Measurements from ENCODE around the gene LMX1A. TPM values are rescaled to one million over a fixed set of nuclear protein-coding genes. Genes with fewer than 3 reads are reported as not detected.
A peak's percentile ranks its signal among the peaks of the same experiment; 100 is the strongest.

LMX1A gene
- total RNA-seq: 0.32 TPM
- long read RNA-seq: 0 reads

DNA sequence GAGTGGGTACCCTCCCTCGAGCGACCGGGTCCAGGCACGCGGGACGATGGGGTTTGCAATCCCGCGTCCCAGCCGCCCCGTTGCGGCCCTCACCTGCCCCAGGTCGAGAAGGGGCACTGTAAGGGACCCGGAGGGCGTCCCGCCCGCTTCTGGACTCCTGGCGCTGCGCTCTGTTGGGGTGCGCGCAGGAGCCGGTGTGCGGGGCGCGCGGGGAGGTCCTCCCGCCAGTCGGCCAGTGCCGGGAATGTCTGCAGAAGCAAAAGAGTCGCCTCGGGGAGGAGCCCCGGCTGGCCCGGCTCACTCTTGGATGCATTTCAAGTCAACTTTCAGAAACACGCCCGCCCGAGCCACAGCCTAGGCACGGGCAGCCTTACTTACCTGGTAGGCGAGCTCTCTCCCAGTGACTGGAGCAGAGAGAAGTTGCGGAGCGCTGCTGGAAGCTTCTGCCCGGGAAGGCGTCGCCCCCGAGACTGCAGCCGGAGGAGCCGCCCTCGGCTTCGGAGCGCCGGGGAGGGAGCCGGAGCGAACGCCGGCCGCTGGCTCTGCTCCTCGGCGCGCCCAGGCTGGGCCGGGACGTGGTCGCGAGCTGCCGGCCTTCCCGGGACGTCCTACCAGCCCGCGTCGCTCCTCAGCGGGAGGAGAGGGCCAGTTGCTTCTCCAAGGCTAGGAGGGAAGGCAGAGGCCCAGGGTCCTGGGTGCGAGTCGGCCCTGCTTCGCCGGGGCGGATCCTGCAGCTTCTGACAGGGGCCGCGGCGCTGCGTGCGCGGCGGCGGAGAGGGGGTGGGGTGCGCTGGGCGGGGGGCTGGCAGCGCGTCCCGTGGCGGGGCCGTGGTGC is at the start of gene LMX1A:
Gene LMX1A, minus strand, starts transcription at position 739 of the 835 bp plus-strand sequence. CDS start 1,156 bp downstream, outside the sequence.
- DNase-seq (ENCODE audit: low spot score): no peak

DNA sequence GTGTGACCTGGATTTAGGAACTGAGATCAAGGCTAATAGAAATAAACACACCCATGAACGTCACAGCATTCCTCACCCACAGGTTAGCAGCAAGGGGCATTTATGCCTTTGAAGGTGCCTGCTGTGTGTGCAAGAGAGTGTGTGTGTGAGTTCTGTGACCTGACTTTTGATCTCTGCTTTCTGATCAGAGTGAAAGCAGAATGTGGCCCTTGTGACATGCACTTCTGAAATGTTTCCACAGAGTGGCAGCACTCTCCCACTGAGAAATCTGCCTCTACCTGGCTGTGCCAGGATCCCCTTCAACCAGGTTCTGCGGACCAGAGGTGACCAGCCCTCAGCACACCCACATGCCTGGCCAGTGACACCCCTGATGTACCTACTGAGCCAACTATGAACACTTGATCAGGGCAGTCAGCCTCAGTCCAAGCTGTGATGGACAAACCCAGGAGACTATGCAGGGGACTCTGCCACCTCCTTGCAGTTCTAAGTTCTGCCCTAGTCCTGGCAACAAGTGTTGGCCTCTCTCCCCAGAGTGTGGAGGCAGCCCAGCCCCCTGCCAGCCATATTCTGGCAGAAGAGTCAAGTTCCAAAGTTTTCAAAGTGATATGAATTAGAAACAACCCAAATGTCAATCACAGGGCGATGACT is 47.4 kb upstream of the LMX1A start:
- DNase-seq (ENCODE audit: low spot score): no peak

DNA sequence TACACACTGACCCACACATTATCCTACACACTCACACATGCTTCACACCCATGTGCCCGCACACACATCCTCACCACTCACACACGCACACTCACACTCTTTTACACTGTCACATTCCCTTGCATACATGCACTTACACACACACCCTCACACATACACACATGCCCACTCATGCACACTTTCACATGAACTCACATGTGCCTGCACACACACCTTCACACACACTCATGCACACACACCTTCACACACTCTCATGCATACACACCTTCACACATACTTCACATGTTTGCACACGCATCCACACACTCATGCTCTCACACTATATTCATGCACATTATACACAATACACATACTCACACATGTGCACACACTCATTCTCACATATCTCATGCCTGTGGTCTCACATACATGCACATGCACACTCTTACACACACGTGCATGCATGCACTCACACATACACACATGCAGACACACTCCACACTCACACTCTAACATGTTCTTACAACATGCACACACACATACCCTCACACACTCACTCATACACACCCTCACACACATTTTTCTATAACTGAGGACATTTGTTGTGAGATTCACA is 46.1 kb upstream of the LMX1A start:
- no peak for DNase-seq (ENCODE audit: low spot score)

DNA sequence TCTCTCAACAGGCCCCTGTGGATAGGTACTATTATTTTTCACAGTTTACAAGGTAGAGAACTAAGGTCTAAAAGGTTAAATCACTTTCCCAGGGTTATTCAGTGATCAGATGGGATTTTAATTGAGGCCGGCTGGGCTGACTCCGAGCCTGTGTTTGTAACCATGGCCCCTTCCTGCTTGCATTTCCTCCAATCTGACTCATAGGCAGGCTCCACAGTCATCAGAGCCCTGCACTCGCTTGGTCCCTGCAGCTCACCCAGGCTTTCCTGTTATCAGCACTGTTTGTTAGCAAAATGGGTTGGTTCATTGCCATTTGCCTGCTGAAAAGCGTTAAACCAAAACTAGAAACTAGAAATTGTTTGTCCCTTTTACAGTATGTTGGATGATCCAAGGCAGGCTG is 41.4 kb upstream of the LMX1A start:
- DNase-seq (ENCODE audit: low spot score): no peak

DNA sequence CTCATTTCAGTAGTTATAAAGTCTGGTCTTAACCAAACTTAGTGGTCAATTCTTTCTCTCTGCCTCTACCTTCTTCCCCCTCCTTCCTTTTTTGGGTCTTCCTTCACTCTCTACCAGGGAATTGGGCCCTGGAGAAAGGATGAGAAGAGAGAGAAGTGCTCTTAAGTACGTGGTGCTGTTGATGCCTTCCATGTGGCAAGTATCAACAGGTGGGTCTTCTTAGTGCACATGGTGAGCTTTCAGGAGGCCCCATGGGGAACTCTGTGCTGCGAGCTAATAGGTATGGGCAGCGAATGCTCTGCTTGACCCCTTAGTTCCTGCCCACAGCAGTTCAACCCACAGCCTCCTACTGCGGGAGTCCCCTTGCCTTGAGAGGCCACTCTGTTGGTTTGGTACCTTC is 39.4 kb upstream of the LMX1A start:
- no peak for DNase-seq (ENCODE audit: low spot score)

DNA sequence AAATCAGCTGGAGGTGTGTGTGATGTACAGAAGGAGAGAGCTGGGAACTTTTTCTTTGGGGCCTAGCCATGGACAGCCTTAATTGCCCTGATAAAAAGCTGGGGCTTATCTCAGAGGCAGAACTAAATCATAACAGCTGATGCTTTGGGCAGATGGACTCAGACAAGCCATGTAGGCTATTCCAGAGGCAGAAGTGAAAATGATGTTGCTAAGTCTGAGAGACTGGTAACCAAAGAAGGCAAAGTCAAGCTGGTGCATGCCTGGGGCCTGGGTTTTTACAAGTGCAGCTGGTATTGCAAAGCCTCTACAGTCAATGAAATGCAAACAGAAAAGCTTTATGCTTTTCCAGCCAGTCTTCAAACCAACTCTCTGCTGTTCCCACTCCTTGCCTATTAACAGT is 39.0 kb upstream of the LMX1A start:
- no peak for DNase-seq (ENCODE audit: low spot score)

DNA sequence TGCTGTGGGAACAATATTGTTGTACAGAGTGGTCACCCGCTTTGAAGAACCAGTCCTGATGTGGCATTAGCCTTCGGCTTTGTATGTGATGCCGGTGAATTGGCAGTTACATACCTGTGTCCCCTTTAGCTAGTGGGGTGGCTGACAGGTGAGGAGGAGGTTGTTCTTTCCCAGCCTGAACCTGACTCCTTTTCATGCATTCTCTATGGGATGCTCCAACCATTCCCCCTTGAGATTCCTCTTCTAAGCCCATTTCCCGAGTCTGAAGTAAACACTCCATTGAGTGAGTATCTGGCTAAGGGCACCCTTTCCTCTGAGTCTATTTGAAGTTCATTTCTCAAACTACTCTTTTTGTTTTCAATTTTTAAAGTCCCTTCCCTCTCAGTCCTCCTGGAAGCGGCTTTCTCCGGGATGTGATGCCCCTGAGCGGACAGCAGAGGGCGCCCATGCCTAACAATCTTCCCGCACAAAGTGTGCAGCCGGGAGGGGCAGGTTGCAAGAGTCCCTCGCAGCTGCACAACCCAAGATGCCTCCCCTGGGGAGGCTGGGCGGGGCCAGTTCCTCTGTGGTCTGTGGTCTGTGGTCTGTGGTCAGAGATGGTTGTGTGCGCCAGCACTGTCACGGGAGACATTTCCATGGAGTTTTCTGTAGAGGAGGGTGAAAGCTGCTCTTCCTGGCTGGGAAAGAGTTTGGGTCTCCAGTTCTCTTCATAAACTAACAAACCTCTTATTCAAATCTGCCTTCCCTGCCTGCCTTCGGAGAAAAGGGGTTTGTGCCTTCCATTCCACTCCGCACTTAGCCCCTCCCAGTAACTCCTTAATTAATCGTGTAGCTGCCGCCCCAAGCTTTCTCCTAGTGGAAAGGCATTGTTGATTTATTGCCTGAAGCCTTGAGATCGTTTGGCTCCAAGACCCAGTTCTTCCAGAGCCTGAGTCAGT is 36.4 kb upstream of the LMX1A start:
- peak; percentile 91 for DNase-seq (ENCODE audit: low spot score)

DNA sequence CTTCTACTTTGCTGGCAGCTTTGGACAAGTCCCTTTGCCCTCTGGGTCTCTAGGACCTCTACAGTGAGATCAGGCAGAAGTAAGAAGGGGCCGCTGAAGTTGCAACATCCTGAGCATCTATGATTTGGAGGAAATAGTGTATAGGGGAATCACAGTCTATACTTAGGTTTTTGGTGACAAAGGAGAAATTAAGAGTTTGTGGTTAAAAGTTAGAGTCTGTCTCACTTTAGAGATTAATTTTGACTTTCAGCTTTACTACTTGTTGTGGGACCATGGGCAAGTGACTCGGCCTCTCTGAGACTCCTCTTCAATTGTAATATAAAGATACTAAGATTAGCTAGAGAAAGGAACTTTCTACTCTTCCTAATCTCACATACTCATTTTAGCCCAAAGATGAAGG is 33.1 kb upstream of the LMX1A start:
- no peak for DNase-seq (ENCODE audit: low spot score)

DNA sequence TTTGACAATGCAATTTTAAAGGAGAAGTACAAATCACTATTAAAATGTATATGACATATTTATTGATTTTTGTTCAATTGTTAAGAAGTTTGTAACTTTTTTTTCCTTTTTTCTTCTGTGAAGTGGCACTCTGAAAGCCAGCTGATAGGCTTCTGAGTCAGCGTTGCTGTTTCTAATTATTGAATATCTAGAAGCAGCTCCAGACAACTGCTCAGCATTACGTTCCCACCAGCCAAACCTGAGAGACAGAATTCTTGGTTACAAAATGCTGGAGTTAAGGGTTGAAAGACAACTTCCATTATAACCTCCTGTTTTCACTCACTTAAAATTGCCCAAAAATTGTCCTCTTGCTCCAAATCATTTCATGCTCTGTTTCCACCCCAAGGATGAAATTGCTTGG is 31.4 kb upstream of the LMX1A start:
- no peak for DNase-seq (ENCODE audit: low spot score)

DNA sequence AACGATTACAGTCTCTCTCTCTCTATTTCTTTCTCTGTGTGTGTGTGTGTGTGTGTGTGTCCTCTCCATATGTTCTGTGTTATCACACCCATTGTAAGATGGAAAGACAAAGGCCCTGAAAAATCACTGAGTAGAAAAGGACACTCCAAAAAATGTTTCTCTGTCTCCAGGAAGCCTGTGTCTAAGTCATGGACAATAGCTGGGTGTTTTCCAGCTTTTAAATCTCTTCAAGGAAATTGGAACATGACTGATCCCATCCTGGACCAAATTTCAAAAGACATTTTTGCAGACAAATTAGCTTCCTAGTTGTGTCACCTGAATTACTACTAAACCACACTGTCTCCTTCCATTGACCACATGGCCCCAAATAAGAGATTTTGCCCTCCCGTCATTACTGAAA is 31.0 kb upstream of the LMX1A start:
- DNase-seq (ENCODE audit: low spot score): no peak

DNA sequence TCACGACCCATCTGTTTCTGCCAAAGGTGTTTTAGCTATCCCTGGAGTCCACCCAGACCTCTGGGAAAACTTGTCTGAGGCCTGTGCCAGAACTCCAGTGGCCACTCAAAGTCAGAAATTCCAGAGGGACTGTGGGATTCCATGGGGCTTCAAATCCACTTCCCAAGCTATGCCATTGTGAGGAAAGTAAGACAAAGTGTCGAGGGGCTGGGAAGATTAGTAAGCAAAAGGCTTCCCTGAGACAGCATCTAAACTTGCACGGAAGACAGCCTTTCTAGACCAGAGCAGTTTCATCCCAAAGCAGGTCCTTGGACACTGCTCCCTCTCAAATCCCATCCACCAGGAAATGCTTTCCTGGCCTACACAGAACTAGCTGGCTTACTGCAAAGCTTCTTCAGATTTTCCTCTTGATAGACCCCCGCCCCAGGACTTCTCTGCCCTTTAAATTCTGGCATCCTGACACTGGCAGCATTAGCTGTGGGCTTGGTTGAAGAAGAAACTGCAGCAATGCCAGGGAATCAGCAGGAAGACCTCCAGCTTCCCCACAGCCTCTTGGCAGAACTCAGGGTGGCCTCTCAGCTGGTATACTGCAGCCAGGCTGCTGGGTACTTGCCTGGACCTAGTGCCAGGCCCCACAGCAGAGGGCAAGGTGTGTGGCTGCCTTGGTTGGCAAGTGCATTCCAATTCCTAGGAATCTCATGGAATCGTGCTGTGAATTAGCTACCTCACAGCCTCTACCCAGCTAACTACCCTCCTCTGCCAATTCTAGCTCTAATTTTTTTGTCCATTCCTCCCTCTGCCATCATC is 27.3 kb upstream of the LMX1A start:
- DNase-seq (ENCODE audit: low spot score): no peak

DNA sequence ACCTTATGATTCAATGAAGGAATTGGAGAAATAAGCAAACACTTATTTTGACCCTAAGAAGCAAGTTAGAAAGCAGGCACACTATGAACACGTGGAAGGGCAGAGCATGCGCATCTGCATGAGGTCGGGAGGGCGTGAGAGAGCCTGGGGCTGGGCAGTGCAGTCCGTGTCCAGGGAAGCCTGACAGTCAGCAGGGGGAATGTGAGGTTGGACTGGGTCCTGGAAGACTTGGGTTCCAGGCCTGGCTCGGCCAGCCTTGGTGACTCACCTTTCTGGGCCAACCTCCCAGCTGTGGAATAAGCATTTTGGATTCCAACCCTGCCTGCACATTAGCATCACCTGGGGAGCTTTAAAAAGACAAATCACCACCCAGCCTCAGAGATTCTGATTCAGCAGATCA is 26.6 kb upstream of the LMX1A start:
- DNase-seq (ENCODE audit: low spot score): no peak

DNA sequence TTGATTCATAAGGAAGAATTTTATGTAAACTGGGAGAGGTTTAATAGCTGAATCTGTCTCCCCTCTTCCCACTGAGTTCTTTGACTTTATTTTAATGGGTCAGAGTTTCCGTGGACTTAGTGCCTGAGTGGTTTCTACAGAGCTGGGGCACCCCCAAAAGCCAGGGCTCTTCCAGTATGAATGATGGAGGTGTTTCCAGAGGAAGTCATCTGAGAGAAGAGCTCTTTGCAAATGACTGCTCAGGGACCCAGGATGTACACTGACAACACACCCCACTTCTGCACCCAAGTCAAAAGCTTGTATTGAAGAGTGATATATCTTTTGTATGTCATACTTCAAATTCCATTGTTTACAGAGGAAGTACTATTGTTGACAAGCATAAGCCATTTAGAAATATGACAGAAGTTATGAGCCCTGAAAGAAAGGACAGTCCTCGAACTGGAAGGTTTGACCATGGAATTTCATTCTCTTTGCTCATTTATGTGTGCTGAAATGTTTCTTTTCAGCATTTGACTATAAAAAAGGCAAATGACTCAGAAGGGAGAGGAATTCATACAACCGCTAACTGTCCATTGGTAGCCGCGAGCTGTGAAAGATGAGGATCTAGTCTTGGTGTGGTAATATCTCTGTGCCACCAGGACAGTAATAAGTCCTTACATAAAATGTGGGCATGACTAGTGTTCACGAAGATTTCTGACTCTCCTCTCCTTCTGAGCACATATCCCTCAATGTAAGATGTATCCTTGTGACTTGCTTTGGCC is 25.4 kb upstream of the LMX1A start:
- DNase-seq (ENCODE audit: low spot score): no peak

DNA sequence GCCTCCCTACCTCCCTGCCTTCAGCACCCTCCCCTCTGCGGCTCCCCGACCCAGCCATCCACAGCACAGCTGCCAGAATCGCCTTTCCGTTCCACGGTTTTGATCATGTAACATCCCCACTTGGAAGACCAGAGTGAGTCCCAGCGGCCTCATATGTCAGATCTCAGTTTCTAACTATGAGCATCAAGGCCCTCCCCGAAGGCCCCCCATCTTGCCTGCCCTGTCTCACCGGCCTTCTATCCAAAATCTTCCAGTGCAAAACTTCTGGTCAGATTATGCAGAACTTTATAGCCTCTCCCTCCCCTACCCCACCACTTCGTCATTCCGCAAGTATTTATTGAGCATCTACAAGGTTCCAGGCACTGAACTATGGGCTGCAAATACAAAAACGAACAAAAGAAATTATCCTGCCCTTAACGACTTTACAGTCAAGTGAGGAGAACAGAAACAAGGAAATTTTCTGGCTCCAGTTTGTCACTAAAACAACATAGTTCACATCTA is 20.3 kb upstream of the LMX1A start:
- no peak for DNase-seq (ENCODE audit: low spot score)

DNA sequence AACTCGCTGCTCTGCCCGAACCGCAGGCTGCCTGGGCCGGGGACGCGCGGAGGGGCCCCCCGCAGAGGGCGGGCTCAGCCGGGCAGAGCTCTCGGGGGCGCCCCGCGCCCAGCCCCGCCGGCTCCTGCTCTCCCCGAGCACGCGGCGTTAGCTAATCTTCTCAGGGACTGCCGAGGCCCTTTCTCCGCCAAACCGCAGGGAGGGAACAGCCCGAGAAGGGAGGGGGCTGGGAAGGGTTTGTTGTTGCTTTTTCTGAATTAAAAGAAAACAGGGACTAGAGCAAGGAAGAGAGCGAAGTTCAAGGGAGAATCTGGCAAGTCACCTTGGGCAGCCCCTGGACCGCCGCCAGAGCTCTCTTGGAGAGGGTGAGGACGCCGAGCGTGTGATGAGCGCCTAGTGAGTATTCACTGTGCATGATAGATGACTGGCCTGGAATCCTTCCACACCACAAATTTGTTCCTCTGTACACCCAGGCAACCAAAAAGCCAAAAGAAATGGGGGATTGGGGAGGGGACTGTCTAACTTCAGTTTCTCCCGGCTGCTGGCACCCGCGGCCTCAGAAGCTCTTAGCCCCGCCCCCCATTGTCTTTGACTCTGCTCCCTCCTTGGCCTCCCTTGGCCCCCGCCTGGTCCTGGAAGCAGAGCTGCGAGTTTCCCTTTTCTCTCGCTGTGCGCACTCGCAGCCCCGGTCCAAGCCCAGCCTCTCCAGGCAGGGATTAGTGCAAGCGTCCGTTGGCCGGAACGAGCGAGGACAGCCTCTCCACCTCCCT is 19.7 kb upstream of the LMX1A start:
- no peak for DNase-seq (ENCODE audit: low spot score)

DNA sequence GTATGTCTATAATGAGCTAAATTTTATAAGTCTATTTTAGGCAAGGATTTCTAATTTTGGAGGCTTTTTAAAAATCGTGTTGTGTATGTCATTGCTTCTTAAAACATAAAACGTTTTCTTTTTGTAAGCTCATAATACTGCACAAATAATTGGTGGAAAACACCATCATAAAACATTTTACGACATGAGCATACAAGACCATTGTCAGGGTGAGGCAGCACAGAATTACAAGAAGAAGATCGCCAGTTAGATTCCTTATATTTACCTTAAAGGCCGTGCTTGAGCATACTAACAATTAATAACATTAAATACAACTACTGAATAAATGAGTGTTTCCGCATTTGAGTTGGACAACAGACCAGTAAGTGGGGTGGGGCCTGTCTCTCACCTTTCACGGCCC is 19.1 kb upstream of the LMX1A start:
- DNase-seq (ENCODE audit: low spot score): no peak

DNA sequence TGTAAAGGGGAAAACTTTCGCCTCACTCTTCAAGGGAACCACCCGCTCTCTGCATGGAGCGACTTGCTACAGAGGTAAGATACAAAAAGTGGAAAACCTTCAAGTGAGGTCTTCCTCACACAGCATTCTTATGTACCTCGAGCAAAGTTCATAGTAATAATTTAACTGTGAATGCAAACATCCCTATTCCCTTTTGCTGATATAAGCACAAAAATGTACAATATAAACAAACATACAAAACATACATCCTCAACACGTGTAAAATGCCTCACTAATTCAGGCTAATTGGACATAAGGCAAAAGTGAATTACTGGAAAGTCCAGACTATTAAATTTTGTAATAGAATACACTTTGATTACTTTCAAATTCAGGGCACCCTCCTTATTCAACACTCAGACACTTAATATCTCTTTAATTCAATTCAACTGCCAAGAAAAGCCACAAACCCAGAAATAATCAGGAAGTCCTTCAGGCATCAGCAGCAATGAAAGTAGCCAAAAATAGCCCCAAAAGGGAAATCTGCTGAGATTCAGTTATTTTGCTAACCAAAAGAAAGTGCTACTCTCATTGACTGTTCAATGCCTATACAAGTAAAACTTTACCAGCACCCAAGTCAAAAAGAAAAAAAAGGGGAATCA is 15.2 kb upstream of the LMX1A start:
- DNase-seq (ENCODE audit: low spot score): no peak

DNA sequence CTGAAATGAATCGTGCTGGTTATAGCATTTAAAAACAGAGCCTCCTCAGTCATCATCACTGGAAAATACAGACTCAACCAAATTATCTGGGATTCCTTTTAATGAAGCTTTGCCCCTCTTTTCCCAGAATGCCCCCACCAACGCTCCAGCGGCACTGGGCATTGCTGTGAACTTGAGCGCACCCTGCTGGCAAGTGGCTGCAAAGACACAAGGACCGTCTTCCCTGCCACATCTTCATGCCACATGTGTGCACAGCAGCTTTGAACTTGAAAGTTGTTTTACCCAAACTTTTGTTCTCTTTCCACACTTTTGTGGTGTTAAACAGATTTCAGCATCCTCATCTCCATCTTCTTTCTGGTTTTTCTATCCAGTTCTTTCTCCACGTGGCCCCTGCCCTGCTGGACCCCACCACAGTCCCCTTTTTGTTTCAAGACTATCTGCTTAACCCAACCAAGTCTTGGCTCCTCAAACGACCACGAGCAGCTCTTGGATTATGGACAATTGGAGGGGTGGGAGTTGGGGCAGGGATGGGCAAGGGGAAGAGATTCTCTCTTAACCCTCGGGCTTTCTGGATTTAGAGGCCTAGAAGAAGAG is 12.8 kb upstream of the LMX1A start:
- DNase-seq (ENCODE audit: low spot score): no peak

All from mesenteric fat pad (tissue), 1 donor.